GM19372 (cell line): ENCODE results near the gene SSRP1.

Experiments
- ATAC-seq: cut with Tn5 transposase; IDR thresholded peaks from one replicate; pipeline ENCODE4 v1.9.1; 2021; ENCODE audit warnings: mild to moderate bottlenecking, low read depth, moderate library complexity; ENCODE audit not compliant: unreplicated experiment

SSRP1 gene

DNA sequence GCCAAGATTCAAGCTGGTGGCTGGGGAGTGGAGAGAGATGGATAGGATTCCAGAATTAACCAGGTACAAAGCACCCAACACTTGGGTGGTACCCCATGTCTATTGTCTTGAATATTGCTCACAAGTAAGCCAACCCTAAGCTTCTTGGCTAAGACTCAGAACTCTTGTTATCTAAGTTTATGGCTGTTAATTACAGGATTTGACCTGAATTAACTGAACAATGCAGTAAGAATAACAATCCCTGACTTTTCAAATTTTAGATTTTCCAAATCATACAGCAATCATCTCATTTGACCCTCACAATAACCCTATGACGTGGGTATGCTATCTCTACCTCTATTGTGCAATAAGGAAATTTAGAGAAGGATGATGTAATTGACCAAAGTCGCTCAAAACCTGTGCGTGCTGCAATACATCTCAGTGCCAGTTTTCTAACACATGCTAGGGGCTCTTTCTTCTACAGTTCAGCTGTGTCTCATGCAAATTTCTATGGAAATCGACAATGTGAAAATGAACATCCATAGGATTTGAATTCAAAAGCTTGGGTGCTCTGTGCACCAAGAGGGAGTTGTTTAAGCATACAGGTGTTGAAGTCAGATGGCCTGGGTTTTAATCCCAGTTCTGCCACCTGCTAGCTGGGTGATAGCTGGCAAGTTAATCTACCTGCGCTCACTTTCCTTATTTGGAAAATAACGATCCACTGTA, 58.6 kb downstream of the SSRP1 start:
- no peak for ATAC-seq

DNA sequence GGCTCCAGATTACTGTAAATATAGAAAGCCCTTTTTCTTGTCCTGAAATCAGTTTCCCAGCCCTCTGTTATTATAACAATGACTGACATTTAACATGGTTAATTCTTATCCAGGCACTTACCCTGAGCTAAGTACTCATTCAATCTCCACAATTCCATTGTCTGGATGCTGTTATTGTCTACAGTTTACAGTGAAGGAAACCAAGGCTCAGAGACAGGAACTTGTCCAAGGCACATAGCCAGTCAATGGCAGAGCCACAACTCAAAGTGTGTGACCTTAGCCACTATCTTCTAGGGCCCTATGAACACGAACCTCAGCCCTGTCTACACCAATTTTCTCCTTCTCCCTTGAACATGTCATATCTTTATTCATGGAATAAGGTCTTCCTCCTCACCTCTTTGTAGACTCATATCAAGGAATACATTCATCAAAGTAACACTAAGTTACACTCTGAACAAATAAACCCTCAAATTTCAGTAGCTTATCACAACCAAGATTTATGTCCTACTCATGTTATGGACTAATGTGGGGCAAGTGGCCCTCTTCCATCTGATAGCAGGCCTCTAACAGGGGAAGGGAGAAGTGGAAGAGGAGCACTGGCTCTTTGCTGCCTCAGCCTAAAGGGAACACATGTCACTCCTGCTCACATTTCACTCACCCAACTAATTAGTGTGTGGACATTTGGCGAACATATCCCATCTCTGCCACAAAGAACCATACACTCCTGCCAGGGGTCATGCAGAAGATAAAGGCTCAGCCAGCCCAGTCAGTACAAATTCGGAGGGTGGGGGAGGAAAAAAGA, 59.3 kb downstream of the SSRP1 start:
- ATAC-seq: no peak
